Neural cell (in vitro differentiated cells): ENCODE measurements around the gene ZNF33B. TPM values are rescaled to one million over a fixed set of nuclear protein-coding genes. Genes with fewer than 3 reads are reported as not detected.

ENCODE experiments used
- H2AFZ ChIP-seq: fragments of 200-600, 300-800 bp; sonication (generic), shearing (Covaris generic); 2 replicates; pipeline ENCODE4 v1.6.0; 2014; ENCODE audit warnings: low read depth, mild to moderate bottlenecking, antibody characterized with exemption, low read length, moderate library complexity
- H3F3A ChIP-seq: fragments of 200-600 bp; shearing (Covaris generic); 2 replicates; pipeline ENCODE4 v1.6.1; 2016; ENCODE audit warnings: mild to moderate bottlenecking, moderate library complexity, mixed read lengths, antibody characterized with exemption, low read length; ENCODE audit not compliant: insufficient read depth, poor library complexity, severe bottlenecking
- H3K27ac ChIP-seq: fragments of 200-600, 300-800 bp; sonication (generic), shearing (Covaris generic); 2 replicates; pipeline ENCODE4 v1.5.1; 2014; ENCODE audit warnings: mild to moderate bottlenecking, low read length, moderate library complexity
- H3K27me3 ChIP-seq: fragments of 300-800, 200-600 bp; sonication (generic), shearing (Covaris generic); 2 replicates; pipeline ENCODE4 v1.6.0; 2014; ENCODE audit warnings: mild to moderate bottlenecking, low read depth, low read length, moderate library complexity; ENCODE audit not compliant: insufficient read depth
- H3K36me3 ChIP-seq: fragments of 300-800, 200-600 bp; sonication (generic), shearing (Covaris generic); 2 replicates; pipeline ENCODE4 v1.5.1; 2014; ENCODE audit warnings: mild to moderate bottlenecking, antibody characterized with exemption, low read length, moderate library complexity; ENCODE audit not compliant: insufficient read depth
- H3K4me2 ChIP-seq: fragments of 300-800, 200-600 bp; sonication (generic), shearing (Covaris generic); 2 replicates; pipeline ENCODE4 v1.6.0; 2014; ENCODE audit warnings: mild to moderate bottlenecking, low read length
- H3K4me3 ChIP-seq: fragments of 300-800, 200-600 bp; sonication (generic), shearing (Covaris generic); 2 replicates; pipeline ENCODE4 v1.5.1; 2014; ENCODE audit warnings: mild to moderate bottlenecking, low read length, moderate library complexity
- H3K79me2 ChIP-seq: fragments of 200-600 bp; shearing (Covaris generic); replicated peaks from 2 replicates; pipeline ENCODE4 v1.6.0; 2014; ENCODE audit warnings: mild to moderate bottlenecking, low read length, moderate library complexity; ENCODE audit not compliant: insufficient read depth
- H3K9ac ChIP-seq: fragments of 300-800, 200-600 bp; sonication (generic), shearing (Covaris generic); 2 replicates; pipeline ENCODE4 v1.6.1; 2016; ENCODE audit warnings: mild to moderate bottlenecking, low read length, mixed read lengths
- H3K9me2 ChIP-seq: fragments of 200-600 bp; shearing (Covaris generic); 2 replicates; pipeline ENCODE4 v1.6.1; 2016; ENCODE audit warnings: mild to moderate bottlenecking, low read length, mixed read lengths; ENCODE audit not compliant: insufficient read depth
- H3K9me3 ChIP-seq: fragments of 200-600, 300-800 bp; sonication (generic), shearing (Covaris generic); 2 replicates; pipeline ENCODE4 v1.6.1; 2016; ENCODE audit warnings: mild to moderate bottlenecking, mixed run types, low read length, moderate library complexity, mixed read lengths
- H4K20me1 ChIP-seq: fragments of 200-600 bp; shearing (Covaris generic); 2 replicates; pipeline ENCODE4 v1.6.1; 2016; ENCODE audit warnings: mild to moderate bottlenecking, mixed run types; ENCODE audit not compliant: insufficient read depth
- CTCF ChIP-seq: fragments of 450-650 bp; IDR thresholded peaks from 2 replicates; pipeline ENCODE4 v1.5.1; 2014; ENCODE audit warnings: antibody characterized with exemption, mild to moderate bottlenecking, moderate library complexity; ENCODE audit not compliant: poor library complexity, severe bottlenecking
- EP300 ChIP-seq: fragments of 450-650 bp; conservative IDR thresholded peaks from 2 replicates; pipeline ENCODE4 v1.6.1; 2014; ENCODE audit warnings: antibody characterized with exemption, mild to moderate bottlenecking, moderate library complexity; ENCODE audit not compliant: poor library complexity, severe bottlenecking
- EZH2 ChIP-seq: fragments of 200-600, 300-800 bp; shearing (Covaris generic), sonication (generic); IDR thresholded peaks from 2 replicates; pipeline ENCODE4 v1.6.1; 2014; ENCODE audit warnings: antibody characterized with exemption, low read length, borderline replicate concordance, mild to moderate bottlenecking; ENCODE audit not compliant: insufficient read depth, poor library complexity, severe bottlenecking
- MXI1 ChIP-seq: fragments of 450-650 bp; conservative IDR thresholded peaks from 2 replicates; pipeline ENCODE4 v1.6.1; 2014; ENCODE audit warnings: antibody characterized with exemption, mild to moderate bottlenecking; ENCODE audit not compliant: poor library complexity, severe bottlenecking
- POLR2AphosphoS5 ChIP-seq: IDR thresholded peaks from 2 replicates; pipeline ENCODE4 v1.6.1; 2012
- RAD21 ChIP-seq: fragments of 450-650 bp; conservative IDR thresholded peaks from 2 replicates; pipeline ENCODE4 v1.6.1; 2014; ENCODE audit warnings: antibody characterized with exemption, mild to moderate bottlenecking, moderate library complexity
- REST ChIP-seq: IDR thresholded peaks from 2 replicates; pipeline ENCODE4 v1.6.1; 2012; ENCODE audit warnings: borderline replicate concordance
- SMC3 ChIP-seq: fragments of 450-650 bp; conservative IDR thresholded peaks from 2 replicates; pipeline ENCODE4 v1.6.1; 2014; ENCODE audit warnings: antibody characterized with exemption, mild to moderate bottlenecking, moderate library complexity; ENCODE audit not compliant: poor library complexity
- TAF1 ChIP-seq: IDR thresholded peaks from 2 replicates; pipeline ENCODE4 v1.6.1; 2012; ENCODE audit warnings: low read depth
- polyA plus RNA-seq: library from polyadenylated mRNA; depleted of rRNA; stranded (reverse); fragments of >200 nt; gene quantifications from 2 replicates; pipeline ENCODE4 v1.2.3, GENCODE V29; 2014

The ZNF33B gene
- polyA plus RNA-seq, 1 donor from 2014 or later = 50.0 TPM

- H3K4me3 ChIP-seq = no peak overlapping the region
- H3K9me2 ChIP-seq = no peaks in the 10 kb centered on the region
- no peaks in the 10 kb centered on the region for H4K20me1 ChIP-seq
- peaks cover 7% of the 10 kb centered on the region for H3K36me3 ChIP-seq
- no peak overlapping the region for H3K4me2 ChIP-seq
- no peak overlapping the region for H3K9ac ChIP-seq
- H2AFZ ChIP-seq = no peak overlapping the region
- no peak overlapping the region for H3K27ac ChIP-seq
- H3F3A ChIP-seq = no peaks in the 10 kb centered on the region
- TF ChIP-seq POLR2AphosphoS5 = no peak
- TF ChIP-seq REST = no peak
- TF ChIP-seq TAF1 = no peak
- TF ChIP-seq RAD21 = no peak
- no peak for TF ChIP-seq SMC3
- TF ChIP-seq EP300 = no peak
- no peak for TF ChIP-seq MXI1
- TF ChIP-seq CTCF = no peak
- TF ChIP-seq EZH2 = no peak
- no peaks in the 10 kb centered on the region for H3K79me2 ChIP-seq
- H3K27me3 ChIP-seq = no peaks in the 10 kb centered on the region
- no peaks in the 10 kb centered on the region for H3K9me3 ChIP-seq
These were observed 28.5 kb downstream of the ZNF33B start for GRCh38 chr10:42609872-42610271.

- Histone ChIP-seq H3F3A (no peaks in the 10 kb centered on the region), H4K20me1 (no peaks in the 10 kb centered on the region), H3K9ac (no peak overlapping the region), H2AFZ (no peak overlapping the region), H3K79me2 (no peaks in the 10 kb centered on the region), H3K4me2 (no peak overlapping the region), H3K27me3 (no peaks in the 10 kb centered on the region), H3K36me3 (peaks cover 9% of the 10 kb centered on the region), H3K4me3 (no peak overlapping the region), H3K9me2 (no peaks in the 10 kb centered on the region), H3K27ac (no peak overlapping the region), H3K9me3 (peaks cover 7% of the 10 kb centered on the region)
- TF ChIP-seq RAD21 = no peak
- no peak for TF ChIP-seq POLR2AphosphoS5
- no peak for TF ChIP-seq SMC3
- TF ChIP-seq MXI1 = no peak
These were observed 40.0 kb downstream of the ZNF33B start for GRCh38 chr10:42598249-42598873.
